Measurements from ENCODE around the gene C1QTNF12.

GRCh38 chr1:1290238-1290731, 43.8 kb upstream of the C1QTNF12 start:
- TF ChIP-seq, protein P1, sequence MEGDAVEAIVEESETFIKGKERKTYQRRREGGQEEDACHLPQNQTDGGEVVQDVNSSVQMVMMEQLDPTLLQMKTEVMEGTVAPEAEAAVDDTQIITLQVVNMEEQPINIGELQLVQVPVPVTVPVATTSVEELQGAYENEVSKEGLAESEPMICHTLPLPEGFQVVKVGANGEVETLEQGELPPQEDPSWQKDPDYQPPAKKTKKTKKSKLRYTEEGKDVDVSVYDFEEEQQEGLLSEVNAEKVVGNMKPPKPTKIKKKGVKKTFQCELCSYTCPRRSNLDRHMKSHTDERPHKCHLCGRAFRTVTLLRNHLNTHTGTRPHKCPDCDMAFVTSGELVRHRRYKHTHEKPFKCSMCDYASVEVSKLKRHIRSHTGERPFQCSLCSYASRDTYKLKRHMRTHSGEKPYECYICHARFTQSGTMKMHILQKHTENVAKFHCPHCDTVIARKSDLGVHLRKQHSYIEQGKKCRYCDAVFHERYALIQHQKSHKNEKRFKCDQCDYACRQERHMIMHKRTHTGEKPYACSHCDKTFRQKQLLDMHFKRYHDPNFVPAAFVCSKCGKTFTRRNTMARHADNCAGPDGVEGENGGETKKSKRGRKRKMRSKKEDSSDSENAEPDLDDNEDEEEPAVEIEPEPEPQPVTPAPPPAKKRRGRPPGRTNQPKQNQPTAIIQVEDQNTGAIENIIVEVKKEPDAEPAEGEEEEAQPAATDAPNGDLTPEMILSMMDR (IDR thresholded peaks at IDR 0.05; ENCODE audit: low read length) = peak; percentile 64
- no peak for TF ChIP-seq EZH2phosphoT487 (IDR thresholded peaks at IDR 0.05; ENCODE audit: low read length)

Measured in MM.1S (cell line).